Smooth muscle cell (in vitro differentiated cells): ENCODE measurements around the gene CDH11. TPM values are rescaled to one million over a fixed set of nuclear protein-coding genes. Genes with fewer than 3 reads are reported as not detected.

Source experiments
- DNase-seq: peaks from one replicate; lab custom pipeline; 2025; ENCODE audit not compliant: unreplicated experiment; lab: John Stamatoyannopoulos, UW
- H2AFZ ChIP-seq: fragments of 200-600 bp; sonication (generic); 2 replicates; pipeline ENCODE4 v1.6.0; 2016; ENCODE audit warnings: antibody characterized with exemption, low read depth, mild to moderate bottlenecking
- H3F3A ChIP-seq: fragments of 200-600 bp; sonication (generic); 2 replicates; pipeline ENCODE4 v1.6.0; 2017; ENCODE audit warnings: antibody characterized with exemption, low read depth
- H3K27ac ChIP-seq: fragments of 200-600 bp; sonication (generic); 2 replicates; pipeline ENCODE4 v1.5.1; 2016; ENCODE audit warnings: low read depth, mild to moderate bottlenecking
- H3K27me3 ChIP-seq: fragments of 200-600 bp; sonication (generic); 2 replicates; pipeline ENCODE4 v1.6.1; 2016; ENCODE audit warnings: low read depth, mild to moderate bottlenecking
- H3K36me3 ChIP-seq: fragments of 200-600 bp; sonication (generic); 2 replicates; pipeline ENCODE4 v1.5.1; 2016; ENCODE audit warnings: low read depth
- H3K4me1 ChIP-seq: fragments of 200-600 bp; sonication (generic); 2 replicates; pipeline ENCODE4 v1.5.1; 2016; ENCODE audit warnings: low read depth
- H3K4me2 ChIP-seq: fragments of 200-600 bp; sonication (generic); 2 replicates; pipeline ENCODE4 v1.6.0; 2016; ENCODE audit warnings: mild to moderate bottlenecking
- H3K4me3 ChIP-seq: fragments of 200-600 bp; sonication (generic); 2 replicates; pipeline ENCODE4 v1.5.1; 2016; ENCODE audit warnings: mild to moderate bottlenecking
- H3K79me2 ChIP-seq: fragments of 200-600 bp; sonication (generic); 2 replicates; pipeline ENCODE4 v1.6.0; 2016; ENCODE audit warnings: low read depth, mild to moderate bottlenecking
- H3K9ac ChIP-seq: fragments of 200-600 bp; sonication (generic); 2 replicates; pipeline ENCODE4 v1.6.0; 2016; ENCODE audit warnings: low read depth
- H3K9me3 ChIP-seq: fragments of 200-600 bp; sonication (generic); replicated peaks from 2 replicates; pipeline ENCODE4 v1.5.1; 2016; ENCODE audit warnings: low read depth
- H4K20me1 ChIP-seq: fragments of 200-600 bp; sonication (generic); 2 replicates; pipeline ENCODE4 v1.6.0; 2016; ENCODE audit warnings: low read depth
- WGBS: methylation state at CpG from one replicate; pipeline ENCODE4 v1.1.7; 2016; ENCODE audit warnings: low lambda C conversion rate; 5-methylcytosine and 5-hydroxymethylcytosine counted together
- polyA plus RNA-seq: library from polyadenylated mRNA; unstranded; fragments of >200 nt; fragmentation: Nextera tagmentation; extraction: Ambion mirVana; gene quantifications from 2 replicates; pipeline ENCODE4 v1.2.1, GENCODE V29; 2016
- total RNA-seq: library from RNA; depleted of rRNA; stranded (reverse); fragments of >200 nt; gene quantifications from 2 replicates; pipeline ENCODE4 v1.2.3, GENCODE V29; 2014
- TF ChIP-seq, protein P1 (sequence below): fragments of 200-600 bp; sonication (generic); IDR thresholded peaks from 2 replicates; pipeline ENCODE4 v1.5.1; 2017; ENCODE audit warnings: borderline replicate concordance, mild to moderate bottlenecking, antibody characterized with exemption; ENCODE audit not compliant: insufficient read depth, poor library complexity, severe bottlenecking

Gene CDH11
- total and polyA plus RNA-seq, 2 experiments from 2014 or later: 1,034 to 1,251 TPM

DNA sequence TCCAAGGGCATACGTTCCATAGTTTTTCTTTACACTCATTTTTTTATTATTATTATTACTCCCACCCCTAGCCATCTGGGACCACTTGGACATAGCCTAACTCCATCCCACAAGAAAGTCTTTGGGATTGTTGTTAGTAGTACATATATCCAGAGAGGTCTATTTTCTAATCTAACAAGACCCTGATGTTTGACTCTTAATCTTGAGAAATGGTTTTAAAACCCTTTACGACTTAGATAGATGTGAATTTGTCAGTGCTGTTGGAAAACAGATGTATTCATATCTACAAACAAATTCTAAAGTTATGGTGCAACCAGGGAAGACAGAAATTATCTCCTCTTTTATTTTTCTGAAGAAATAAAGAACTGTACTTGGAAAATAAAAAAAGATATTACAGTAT lies 197.8 kb downstream of the CDH11 start:
- H3K9me3 ChIP-seq: peaks cover 14% of the 10 kb centered on the region
- no peaks in the 10 kb centered on the region for H3K4me1 ChIP-seq
- no peak overlapping the region for H3K9ac ChIP-seq
- TF ChIP-seq, protein P1, sequence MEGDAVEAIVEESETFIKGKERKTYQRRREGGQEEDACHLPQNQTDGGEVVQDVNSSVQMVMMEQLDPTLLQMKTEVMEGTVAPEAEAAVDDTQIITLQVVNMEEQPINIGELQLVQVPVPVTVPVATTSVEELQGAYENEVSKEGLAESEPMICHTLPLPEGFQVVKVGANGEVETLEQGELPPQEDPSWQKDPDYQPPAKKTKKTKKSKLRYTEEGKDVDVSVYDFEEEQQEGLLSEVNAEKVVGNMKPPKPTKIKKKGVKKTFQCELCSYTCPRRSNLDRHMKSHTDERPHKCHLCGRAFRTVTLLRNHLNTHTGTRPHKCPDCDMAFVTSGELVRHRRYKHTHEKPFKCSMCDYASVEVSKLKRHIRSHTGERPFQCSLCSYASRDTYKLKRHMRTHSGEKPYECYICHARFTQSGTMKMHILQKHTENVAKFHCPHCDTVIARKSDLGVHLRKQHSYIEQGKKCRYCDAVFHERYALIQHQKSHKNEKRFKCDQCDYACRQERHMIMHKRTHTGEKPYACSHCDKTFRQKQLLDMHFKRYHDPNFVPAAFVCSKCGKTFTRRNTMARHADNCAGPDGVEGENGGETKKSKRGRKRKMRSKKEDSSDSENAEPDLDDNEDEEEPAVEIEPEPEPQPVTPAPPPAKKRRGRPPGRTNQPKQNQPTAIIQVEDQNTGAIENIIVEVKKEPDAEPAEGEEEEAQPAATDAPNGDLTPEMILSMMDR: no peak
- peak overlapping the region; percentile 45 for H3K27ac ChIP-seq
- no peaks in the 10 kb centered on the region for H4K20me1 ChIP-seq
- H3K4me3 ChIP-seq: no peak overlapping the region
- WGBS: 19% methylated on average over 2 of the region's 2 CpGs
- H3F3A ChIP-seq: peaks cover 6% of the 10 kb centered on the region
- no peak for DNase-seq
- H3K79me2 ChIP-seq: no peaks in the 10 kb centered on the region
- no peaks in the 10 kb centered on the region for H3K27me3 ChIP-seq
- H3K36me3 ChIP-seq: no peaks in the 10 kb centered on the region
- H2AFZ ChIP-seq: no peak overlapping the region
- peak overlapping the region; percentile 8 for H3K4me2 ChIP-seq

DNA sequence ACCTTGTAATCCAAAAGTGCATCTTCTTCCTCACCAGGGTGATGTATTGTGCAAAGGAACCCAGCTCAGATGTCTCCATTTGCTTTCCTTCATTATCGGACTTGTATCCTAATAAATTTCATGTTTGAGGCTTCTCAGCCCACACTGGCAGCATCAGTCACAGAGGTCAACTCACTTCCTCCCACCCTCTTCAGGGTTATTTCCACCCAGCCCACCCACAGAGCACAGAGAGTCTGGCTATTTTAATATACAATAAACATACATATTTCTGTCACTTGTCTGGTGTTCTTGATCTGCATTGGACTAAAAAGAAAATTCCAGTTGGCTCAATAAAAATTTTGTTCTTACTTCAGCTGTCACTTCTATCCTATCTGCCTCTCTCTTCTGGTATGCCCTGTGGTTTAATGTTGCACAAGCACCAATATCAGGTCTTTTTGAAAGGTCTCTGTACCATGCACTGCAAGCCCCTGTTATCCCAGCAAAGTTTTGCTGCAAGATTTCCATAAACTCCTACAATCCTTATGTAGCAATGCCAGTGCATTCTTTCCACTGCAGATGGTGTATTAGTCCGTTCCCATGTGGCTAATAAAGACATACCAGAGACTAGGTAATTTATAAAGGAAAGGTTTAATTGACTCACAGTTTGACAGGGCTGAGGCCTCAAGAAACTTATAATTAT lies 201.8 kb downstream of the CDH11 start:
- H3K36me3 ChIP-seq: no peaks in the 10 kb centered on the region
- no peaks in the 10 kb centered on the region for H3K9me3 ChIP-seq
- peak overlapping the region; percentile 32 for H3K27ac ChIP-seq
- TF ChIP-seq, protein P1: no peak
- H3K4me1 ChIP-seq: no peaks in the 10 kb centered on the region
- H3K4me2 ChIP-seq: peak overlapping the region; percentile 11
- DNase-seq: no peak
- H3K9ac ChIP-seq: no peak overlapping the region
- 15% methylated on average over 2 of the region's 2 CpGs for WGBS
- H3K79me2 ChIP-seq: no peaks in the 10 kb centered on the region
- no peak overlapping the region for H3K4me3 ChIP-seq
- no peak overlapping the region for H2AFZ ChIP-seq
- H3K27me3 ChIP-seq: no peaks in the 10 kb centered on the region
- peaks cover 10% of the 10 kb centered on the region for H3F3A ChIP-seq
- H4K20me1 ChIP-seq: no peaks in the 10 kb centered on the region

DNA sequence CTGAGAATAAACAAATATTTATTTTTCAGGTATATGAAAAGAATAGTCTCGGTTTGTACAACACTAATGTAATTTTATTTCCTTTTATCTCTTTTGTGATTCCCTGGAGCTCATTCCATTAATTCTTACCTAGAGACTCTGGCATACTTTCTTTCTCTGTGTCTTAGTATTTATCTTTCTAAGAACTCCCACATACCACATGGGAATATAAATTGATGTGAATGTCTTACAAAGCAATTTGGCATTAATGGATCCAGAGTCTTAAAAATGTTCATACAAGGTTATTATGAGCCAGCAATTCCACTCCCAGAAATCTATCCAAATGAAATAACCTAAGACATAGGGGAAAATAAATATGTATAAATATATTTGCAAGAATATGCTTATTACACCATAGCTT lies 202.7 kb downstream of the CDH11 start:
- 100% methylated on average over 1 of the region's 1 CpG for WGBS
- no peak for DNase-seq
- H3K4me2 ChIP-seq: peak overlapping the region; percentile 11

More for the DNA sequence above, 202.7 kb downstream of the CDH11 start:
- Histone ChIP-seq H3K36me3 (no peaks in the 10 kb centered on the region), H3K27me3 (no peaks in the 10 kb centered on the region), H3K79me2 (no peaks in the 10 kb centered on the region), H3K27ac (peak overlapping the region; percentile 32), H3F3A (peaks cover 13% of the 10 kb centered on the region), H2AFZ (no peak overlapping the region), H3K4me3 (no peak overlapping the region), H3K4me1 (no peaks in the 10 kb centered on the region), H3K9me3 (no peaks in the 10 kb centered on the region), H3K9ac (no peak overlapping the region), H4K20me1 (no peaks in the 10 kb centered on the region)
- TF ChIP-seq, protein P1: no peak
